ENCODE data around the gene AFF3. TPM values are rescaled to one million over a fixed set of nuclear protein-coding genes. Genes with fewer than 3 reads are reported as not detected.

The AFF3 gene
- total and polyA plus RNA-seq, 2 of the 8 experiments (the other 6 are each of a cell fraction or from before 2014, with no cell fraction given), result 0.27 to 3.0 TPM

GRCh38 chr2:99714349-99714748 lies 428.0 kb downstream of the AFF3 start:
- Histone ChIP-seq H3K4me2 (ENCODE audit: insufficient read depth in 1 of 2, low read depth in 2 of 2, low read length in 2 of 2) (no peak overlapping the region), H3K79me1 (ENCODE audit: low read depth, low read length) (no peaks in the 10 kb centered on the region), H3K23ac (ENCODE audit: insufficient read length) (no peak overlapping the region), H4K91ac (replicated peaks; ENCODE audit: insufficient read length, low read length) (no peak overlapping the region), H3K36me3 (ENCODE audit: control insufficient read depth in 2 of 4, insufficient read depth in 4 of 4, low read length in 3 of 4) (no peaks in the 10 kb centered on the region), H3K9ac (replicated peaks in 1 of 4; ENCODE audit: extremely low read depth in 1 of 4, low read depth in 3 of 4, low read length in 3 of 4) (no peak overlapping the region), H3K27me3 (replicated peaks in 1 of 4; ENCODE audit: control insufficient read depth in 3 of 4, extremely low read depth in 1 of 4, insufficient read depth in 3 of 4, low read length in 3 of 4) (no peaks in the 10 kb centered on the region), H4K5ac (ENCODE audit: insufficient read length, low read depth, low read length) (no peak overlapping the region), H3K14ac (ENCODE audit: insufficient read length) (no peak overlapping the region), H3K79me2 (ENCODE audit: control insufficient read depth in 1 of 2, insufficient read depth in 2 of 2, low read length in 2 of 2) (no peaks in the 10 kb centered on the region), H2BK15ac (ENCODE audit: low read length) (no peak overlapping the region), H4K8ac (ENCODE audit: extremely low read depth, insufficient read depth, low read length) (no peak overlapping the region), H2BK20ac (ENCODE audit: low read length) (no peak overlapping the region), H2BK5ac (ENCODE audit: low read depth, low read length) (no peak overlapping the region), H3K23me2 (ENCODE audit: low read depth, low read length) (no peaks in the 10 kb centered on the region), H2BK12ac (ENCODE audit: low read depth, low read length) (no peak overlapping the region), H2BK120ac (replicated peaks; ENCODE audit: low read depth, low read length) (no peak overlapping the region), H3K4me1 (replicated peaks in 1 of 4; ENCODE audit: control insufficient read depth in 3 of 4, insufficient read depth in 4 of 4, low read length in 3 of 4) (no peaks in the 10 kb centered on the region), H3K9me3 (ENCODE audit: insufficient read depth in 2 of 2, low read depth in 1 of 2, low read length in 1 of 2) (no peaks in the 10 kb centered on the region), H2AFZ (ENCODE audit: low read length) (no peak overlapping the region), H3K27ac (ENCODE audit: low read depth, low read length) (no peak overlapping the region), H3K4me3 (ENCODE audit: extremely low read depth in 1 of 4, insufficient read depth in 2 of 4, low read depth in 3 of 4, low read length in 4 of 4) (no peak overlapping the region), H2AK5ac (ENCODE audit: low read depth, low read length) (no peak overlapping the region), H3K56ac (replicated peaks; ENCODE audit: insufficient read length, low read depth, low read length) (no peak overlapping the region), H4K20me1 (replicated peaks in 1 of 2; ENCODE audit: control insufficient read depth in 1 of 2, insufficient read depth in 2 of 2, low read length in 2 of 2) (no peaks in the 10 kb centered on the region), H3K18ac (ENCODE audit: extremely low read depth, low read length) (no peak overlapping the region), H3K4ac (replicated peaks; ENCODE audit: insufficient read length, low read depth, low read length) (no peak overlapping the region)
- DNase-seq (ENCODE audit: low read depth in 1 of 2, low spot score in 2 of 2), result no peak
- TF ChIP-seq SP2 (IDR thresholded peaks at IDR 0.05; ENCODE audit: low read length) (no peak), KDM1A (IDR thresholded peaks at IDR 0.05; ENCODE audit: borderline replicate concordance, low read length) (no peak), TCF12 (IDR thresholded peaks at IDR 0.05; ENCODE audit: low read depth, low read length) (no peak), NRF1 (IDR thresholded peaks at IDR 0.05; ENCODE audit: low read depth, low read length) (no peak), RNF2 (IDR thresholded peaks at IDR 0.05; ENCODE audit: borderline replicate concordance, low read depth, low read length, missing control alignments, poor library complexity, severe bottlenecking) (no peak), BCL11A (IDR thresholded peaks at IDR 0.05; ENCODE audit: low read depth in 2 of 2, low read length in 2 of 2) (no peak), JUN (IDR thresholded peaks at IDR 0.05; ENCODE audit: low read depth, low read length) (no peak), ATF2 (IDR thresholded peaks at IDR 0.05; ENCODE audit: low read length) (no peak), SIRT6 (IDR thresholded peaks at IDR 0.05; ENCODE audit: low read length) (no peak), ZNF274 (IDR thresholded peaks at IDR 0.05; ENCODE audit: borderline replicate concordance, extremely low read depth, low read length) (no peak), EP300 (IDR thresholded peaks at IDR 0.05; ENCODE audit: borderline replicate concordance in 1 of 2, low read depth in 2 of 2, low read length in 2 of 2) (no peak), RAD21 (IDR thresholded peaks at IDR 0.05 in 1 of 2, conservative IDR thresholded peaks at IDR 0.05 in 1 of 2; ENCODE audit: low read depth in 2 of 2, low read length in 2 of 2) (no peak)
- ChIA-PET CTCF (ENCODE audit: partially characterized antibody) (interaction anchor here (0.8 to 1.2 kb wide), 2 partner anchors 31 to 99 kb away, joined by 3 read pairs; no protein-coding TSS in a partner anchor), POLR2A (ENCODE audit: partially characterized antibody) (interaction anchor here (1.3 kb wide), 1 partner anchor 9 kb away, joined by 3 read pairs; no protein-coding TSS in a partner anchor)
- WGBS, 2 experiments (ENCODE audit: extremely low coverage in 1 of 2, insufficient coverage in 1 of 2, insufficient read length in 1 of 2, insufficient replicate concordance in 2 of 2, low coverage in 1 of 2, low lambda C conversion rate in 2 of 2, missing lambda C conversion rate in 1 of 2), result 94% methylated on average over 2 of the region's 2 CpGs; no CpG with 5 or more reads in 1 of the 2 experiments
- FAIRE-seq, result no peak
